ENCODE measurements around the gene PRODH2.

PRODH2 gene

GRCh38 chr19:35767288-35768081, 45.2 kb downstream of the PRODH2 start:
- DNase-seq (ENCODE audit: low read depth): no peak
- no peak overlapping the region for H3K4me3 ChIP-seq (ENCODE audit: low read depth, low read length)
- TF ChIP-seq CTCF (IDR thresholded peaks at IDR 0.05; ENCODE audit: insufficient read depth, low read depth, low read length, missing control alignments): no peak

- H3K4me3 ChIP-seq (ENCODE audit: low read depth, low read length): no peak overlapping the region
- no peak for DNase-seq (ENCODE audit: low read depth)
- no peak for TF ChIP-seq CTCF (IDR thresholded peaks at IDR 0.05; ENCODE audit: insufficient read depth, low read depth, low read length, missing control alignments)
These were observed 46.0 kb downstream of the PRODH2 start for GRCh38 chr19:35766571-35767104.

- no peak for DNase-seq (ENCODE audit: low read depth)
- no peak overlapping the region for H3K4me3 ChIP-seq (ENCODE audit: low read depth, low read length)
- no peak for TF ChIP-seq CTCF (IDR thresholded peaks at IDR 0.05; ENCODE audit: insufficient read depth, low read depth, low read length, missing control alignments)
These were observed 48.0 kb downstream of the PRODH2 start for GRCh38 chr19:35764432-35765315.

- no peak for TF ChIP-seq CTCF (IDR thresholded peaks at IDR 0.05; ENCODE audit: insufficient read depth, low read depth, low read length, missing control alignments)
- no peak overlapping the region for H3K4me3 ChIP-seq (ENCODE audit: low read depth, low read length)
- DNase-seq (ENCODE audit: low read depth): no peak
These were observed 51.8 kb downstream of the PRODH2 start for GRCh38 chr19:35760711-35761349.

- no peak overlapping the region for H3K4me3 ChIP-seq (ENCODE audit: low read depth, low read length)
- TF ChIP-seq CTCF (IDR thresholded peaks at IDR 0.05; ENCODE audit: insufficient read depth, low read depth, low read length, missing control alignments): no peak
- DNase-seq (ENCODE audit: low read depth): no peak
These were observed 52.9 kb downstream of the PRODH2 start for GRCh38 chr19:35759697-35760096.

GRCh38 chr19:35757749-35758608, 54.7 kb downstream of the PRODH2 start, which contains the start of gene PROSER3:
PROSER3 (plus strand) TSS chr19:35758176; CDS start chr19:35758216, 40 bp downstream.
- peak; percentile 100 for DNase-seq (ENCODE audit: low read depth)
- TF ChIP-seq CTCF (IDR thresholded peaks at IDR 0.05; ENCODE audit: insufficient read depth, low read depth, low read length, missing control alignments): no peak
- peak within 1 kb of the TSS; percentile 87 for H3K4me3 ChIP-seq (ENCODE audit: low read depth, low read length)
